H1 (cell line): ENCODE data around the gene PLD5. TPM values are rescaled to one million over a fixed set of nuclear protein-coding genes. Genes with fewer than 3 reads are reported as not detected.

Experiments
- CTCF ChIA-PET: fragments of 300-600 bp; sonication (Branson Sonifier 250); formaldehyde crosslinking; loops from one replicate; lab custom pipeline; 2021; ENCODE audit not compliant: partially characterized antibody; lab: Charles Lee
- POLR2A ChIA-PET: fragments of 300-600 bp; sonication (Branson Sonifier 250); formaldehyde crosslinking; loops from one replicate; lab custom pipeline; 2021; ENCODE audit warnings: inconsistent platforms; ENCODE audit not compliant: partially characterized antibody; lab: Charles Lee
- DNase-seq, 2 experiments: peaks; one replicate each; pipeline versions ENCODE4 v3.0.0 to v3.0.0-alpha.2; 2010 to 2022; ENCODE audit warnings: low spot score in 2 of 2, low read depth in 1 of 2, mixed read lengths in 1 of 2
- FAIRE-seq: peaks from 2 replicates; lab custom pipeline; 2011; peaks lifted over from hg19 to GRCh38; lab: Jason Lieb, UNC
- H2AFZ ChIP-seq: 2 replicates; pipeline ENCODE4 v1.8.1; 2012; ENCODE audit warnings: low read length, inconsistent platforms
- H2AK5ac ChIP-seq: 2 replicates; pipeline ENCODE4 v1.6.1; 2013; ENCODE audit warnings: low read depth, low read length
- H2BK120ac ChIP-seq: replicated peaks from 2 replicates; pipeline ENCODE3; 2013; ENCODE audit warnings: low read depth, low read length, inconsistent platforms
- H2BK12ac ChIP-seq: 2 replicates; pipeline ENCODE4 v1.6.1; 2013; ENCODE audit warnings: low read depth, low read length
- H2BK15ac ChIP-seq: 2 replicates; pipeline ENCODE4 v1.6.1; 2013; ENCODE audit warnings: low read length
- H2BK20ac ChIP-seq: 2 replicates; pipeline ENCODE4 v1.6.1; 2013; ENCODE audit warnings: low read length
- H2BK5ac ChIP-seq: 2 replicates; pipeline ENCODE4 v1.6.1; 2013; ENCODE audit warnings: low read depth, low read length
- H3K14ac ChIP-seq: 2 replicates; pipeline ENCODE4 v1.6.1; 2013; ENCODE audit warnings: inconsistent platforms; ENCODE audit not compliant: insufficient read length
- H3K18ac ChIP-seq: 2 replicates; pipeline ENCODE4 v1.6.1; 2013; ENCODE audit warnings: low read length; ENCODE audit errors: extremely low read depth
- H3K23ac ChIP-seq: 2 replicates; pipeline ENCODE4 v1.6.1; 2013; ENCODE audit warnings: inconsistent platforms; ENCODE audit not compliant: insufficient read length
- H3K23me2 ChIP-seq: 2 replicates; pipeline ENCODE4 v1.6.1; 2013; ENCODE audit warnings: low read depth, low read length
- H3K27ac ChIP-seq: 2 replicates; pipeline ENCODE4 v1.6.1; 2011; ENCODE audit warnings: low read depth, low read length, inconsistent platforms
- H3K27me3 ChIP-seq, 4 experiments: replicated peaks in 1 of 4; 1 replicate in 1 of 4; 2 replicates in 3 of 4; pipeline versions ENCODE4 v1.6.1 to v1.8.1; 2011 to 2013; ENCODE audit warnings: low read length in 3 of 4, mild to moderate bottlenecking in 3 of 4, inconsistent platforms in 2 of 4, mixed read lengths in 2 of 4, moderate library complexity in 1 of 4; ENCODE audit not compliant: control insufficient read depth in 3 of 4, insufficient read depth in 3 of 4; ENCODE audit errors: extremely low read depth in 1 of 4
- H3K36me3 ChIP-seq, 4 experiments: 2 replicates each; pipeline versions ENCODE4 v1.6.1 to v1.8.1; 2011 to 2013; ENCODE audit warnings: mild to moderate bottlenecking in 4 of 4, low read length in 3 of 4, moderate library complexity in 2 of 4, control low read depth in 1 of 4, inconsistent platforms in 1 of 4; ENCODE audit not compliant: insufficient read depth in 4 of 4, control insufficient read depth in 2 of 4
- H3K4ac ChIP-seq: replicated peaks from 2 replicates; pipeline ENCODE3; 2013; ENCODE audit warnings: low read length, low read depth, mixed read lengths, inconsistent platforms; ENCODE audit not compliant: insufficient read length
- H3K4me1 ChIP-seq, 4 experiments: replicated peaks in 1 of 4; 1 replicate in 1 of 4; 2 replicates in 3 of 4; pipeline versions ENCODE4 v1.6.1 to v1.8.1; 2011 to 2013; ENCODE audit warnings: low read length in 3 of 4, inconsistent platforms in 2 of 4, mixed read lengths in 1 of 4; ENCODE audit not compliant: insufficient read depth in 4 of 4, control insufficient read depth in 3 of 4
- H3K4me2 ChIP-seq, 2 experiments: 2 replicates each; pipeline versions ENCODE4 v1.6.1 to v1.8.1; 2011 to 2013; ENCODE audit warnings: low read depth in 2 of 2, low read length in 2 of 2, control low read depth in 1 of 2, inconsistent platforms in 1 of 2, mild to moderate bottlenecking in 1 of 2; ENCODE audit not compliant: insufficient read depth in 1 of 2
- H3K4me3 ChIP-seq, 4 experiments: fragments of 200-600, 300-600 bp in 1 of 4; sonication (generic), shearing (Covaris generic), sonication (Bioruptor Twin) in 1 of 4; 2 replicates each; pipeline versions ENCODE4 v1.5.1 to v1.8.1; 2011 to 2016; ENCODE audit warnings: low read length in 4 of 4, low read depth in 3 of 4, control low read depth in 2 of 4, inconsistent platforms in 2 of 4, mild to moderate bottlenecking in 2 of 4, mixed read lengths in 1 of 4, moderate library complexity in 1 of 4; ENCODE audit not compliant: insufficient read depth in 2 of 4; ENCODE audit errors: extremely low read depth in 1 of 4
- H3K56ac ChIP-seq: replicated peaks from 2 replicates; pipeline ENCODE3; 2013; ENCODE audit warnings: low read depth, mild to moderate bottlenecking, mixed read lengths, low read length, inconsistent platforms; ENCODE audit not compliant: insufficient read length
- H3K79me1 ChIP-seq: 2 replicates; pipeline ENCODE4 v1.6.1; 2013; ENCODE audit warnings: low read depth, low read length, control low read depth
- H3K79me2 ChIP-seq, 2 experiments: 2 replicates each; pipeline versions ENCODE4 v1.6.1 to v1.8.1; 2012 to 2013; ENCODE audit warnings: low read length in 2 of 2, mild to moderate bottlenecking in 2 of 2, inconsistent platforms in 1 of 2; ENCODE audit not compliant: insufficient read depth in 2 of 2, control insufficient read depth in 1 of 2
- H3K9ac ChIP-seq, 4 experiments: replicated peaks in 1 of 4; 1 replicate in 1 of 4; 2 replicates in 3 of 4; pipeline versions ENCODE4 v1.6.1 to v1.8.1; 2011 to 2013; ENCODE audit warnings: low read depth in 3 of 4, low read length in 3 of 4, control low read depth in 2 of 4, mild to moderate bottlenecking in 2 of 4, moderate library complexity in 2 of 4, inconsistent platforms in 1 of 4; ENCODE audit errors: extremely low read depth in 1 of 4
- H3K9me3 ChIP-seq, 2 experiments: 2 replicates each; pipeline versions ENCODE4 v1.6.1 to v1.8.1; 2012 to 2013; ENCODE audit warnings: mild to moderate bottlenecking in 2 of 2, moderate library complexity in 2 of 2, control low read depth in 1 of 2, inconsistent platforms in 1 of 2, low read depth in 1 of 2, low read length in 1 of 2, mixed read lengths in 1 of 2; ENCODE audit not compliant: insufficient read depth in 2 of 2
- H4K20me1 ChIP-seq, 2 experiments: replicated peaks in 1 of 2; 2 replicates each; pipeline versions ENCODE3 to v1.8.1; 2011 to 2013; ENCODE audit warnings: inconsistent platforms in 2 of 2, low read length in 2 of 2, mild to moderate bottlenecking in 1 of 2; ENCODE audit not compliant: insufficient read depth in 2 of 2, control insufficient read depth in 1 of 2
- H4K5ac ChIP-seq: 2 replicates; pipeline ENCODE4 v1.6.1; 2013; ENCODE audit warnings: low read length, low read depth, mixed read lengths, inconsistent platforms; ENCODE audit not compliant: insufficient read length
- H4K8ac ChIP-seq: 2 replicates; pipeline ENCODE4 v1.8.0; 2013; ENCODE audit warnings: mild to moderate bottlenecking, moderate library complexity, low read length, inconsistent platforms; ENCODE audit not compliant: insufficient read depth; ENCODE audit errors: extremely low read depth
- H4K91ac ChIP-seq: replicated peaks from 2 replicates; pipeline ENCODE3; 2013; ENCODE audit warnings: low read length, mixed read lengths, inconsistent platforms; ENCODE audit not compliant: insufficient read length
- EP300 ChIP-seq, 2 experiments: IDR thresholded peaks; 1 replicate in 1 of 2; 2 replicates in 1 of 2; pipeline ENCODE4 v1.6.1; 2011 to 2012; ENCODE audit warnings: low read depth in 2 of 2, low read length in 2 of 2, mild to moderate bottlenecking in 2 of 2, borderline replicate concordance in 1 of 2, inconsistent platforms in 1 of 2, moderate library complexity in 1 of 2
- HDAC6 ChIP-seq: IDR thresholded peaks from one replicate; pipeline ENCODE4 v1.7.1; 2012; ENCODE audit warnings: low read depth, mild to moderate bottlenecking, inconsistent platforms, low read length, moderate library complexity
- KDM1A ChIP-seq: fragments of 200-600, 300-600 bp; sonication (generic); IDR thresholded peaks from 2 replicates; pipeline ENCODE4 v1.7.1; 2016; ENCODE audit warnings: mild to moderate bottlenecking, low read length, borderline replicate concordance
- MAX ChIP-seq: IDR thresholded peaks from 2 replicates; pipeline ENCODE4 v1.6.1; 2012; ENCODE audit warnings: inconsistent platforms
- NANOG ChIP-seq: IDR thresholded peaks from 2 replicates; pipeline ENCODE4 v1.6.1; 2011; ENCODE audit warnings: low read length, low read depth, mild to moderate bottlenecking, inconsistent platforms; ENCODE audit not compliant: insufficient read depth, poor library complexity, severe bottlenecking
- RBBP5 ChIP-seq: IDR thresholded peaks from 2 replicates; pipeline ENCODE4 v1.7.1; 2012; ENCODE audit warnings: low read depth, mild to moderate bottlenecking, inconsistent platforms, low read length, moderate library complexity, borderline replicate concordance
- SAP30 ChIP-seq: fragments of 300-600 bp; sonication (generic); IDR thresholded peaks from 2 replicates; pipeline ENCODE4 v1.7.1; 2012; ENCODE audit warnings: low read length, moderate library complexity, mild to moderate bottlenecking, inconsistent platforms; ENCODE audit not compliant: insufficient read depth, insufficient replicate concordance
- SIN3A ChIP-seq, 2 experiments: IDR thresholded peaks in 1 of 2; conservative IDR thresholded peaks in 1 of 2; 2 replicates each; pipeline ENCODE4 v1.6.1; 2011 to 2012; ENCODE audit warnings: low read length in 2 of 2, improper control_type of control experiment in 1 of 2, low read depth in 1 of 2, mild to moderate bottlenecking in 1 of 2
- SRF ChIP-seq: IDR thresholded peaks from 2 replicates; pipeline ENCODE4 v1.6.1; 2011; ENCODE audit warnings: mild to moderate bottlenecking, low read depth, low read length, moderate library complexity
- TBP ChIP-seq: IDR thresholded peaks from 2 replicates; pipeline ENCODE4 v1.6.1; 2011; ENCODE audit warnings: low read depth, low read length, improper control_type of control experiment
- TCF12 ChIP-seq: IDR thresholded peaks from 2 replicates; pipeline ENCODE4 v1.6.1; 2011; ENCODE audit warnings: low read depth, mild to moderate bottlenecking, low read length
- TEAD4 ChIP-seq: IDR thresholded peaks from 2 replicates; pipeline ENCODE4 v1.6.1; 2012; ENCODE audit warnings: low read depth, low read length, inconsistent platforms, mixed read lengths
- ZNF274 ChIP-seq: IDR thresholded peaks from 2 replicates; pipeline ENCODE4 v1.7.0; 2012; ENCODE audit warnings: low read length, borderline replicate concordance; ENCODE audit errors: extremely low read depth
- WGBS, 2 experiments: shearing (Covaris generic) in 1 of 2; methylation state at CpG; one replicate each; pipeline versions ENCODE4 v1.1.6 to v1.1.7; 2013 to 2015; ENCODE audit warnings: low lambda C conversion rate in 2 of 2, mixed read lengths in 2 of 2, inconsistent platforms in 1 of 2, low coverage in 1 of 2, missing lambda C conversion rate in 1 of 2; ENCODE audit not compliant: insufficient replicate concordance in 2 of 2, insufficient coverage in 1 of 2, insufficient read length in 1 of 2; ENCODE audit errors: extremely low coverage in 1 of 2, missing lambda C conversion rate in 1 of 2; 5-methylcytosine and 5-hydroxymethylcytosine counted together
- polyA plus RNA-seq, 7 experiments: library from polyadenylated mRNA; depleted of rRNA in 3 of 7; stranded (reverse) in 5 of 7; unstranded in 2 of 7; fragments of >200 nt in 5 of 7; fragments of 200-250 nt in 2 of 7; gene quantifications; 1 replicate in 5 of 7; 2 replicates in 1 of 7; 4 replicates in 1 of 7; pipeline versions ENCODE4 v1.2.1 to v1.2.3, GENCODE V29; 2011 to 2013; ENCODE audit warnings: missing spikeins in 2 of 7, mixed read lengths in 2 of 7
- total RNA-seq: library from RNA; stranded (reverse); fragmentation: NEBNext Ultra II Directional; extraction: Animal tissue kit (Norgen Biotek cat#: 25700); gene quantifications from 2 replicates; pipeline ENCODE4 v1.2.1, GENCODE V29; 2021

Gene PLD5
- total and polyA plus RNA-seq, 2 of the 8 experiments (the other 6 are each of a cell fraction or from before 2014, with no cell fraction given), result 0.86 to 8.5 TPM

- no peak overlapping the region for H4K8ac ChIP-seq
- no peak overlapping the region for H3K18ac ChIP-seq
- H3K4ac ChIP-seq, result no peak overlapping the region
- H2BK5ac ChIP-seq, result no peak overlapping the region
- no peaks in the 10 kb centered on the region; the same call in 1 of the 2 replicates for H3K23me2 ChIP-seq
- H3K14ac ChIP-seq, result no peak overlapping the region
- H3K56ac ChIP-seq, result no peak overlapping the region
- no peak overlapping the region for H4K5ac ChIP-seq
- no peak overlapping the region for H3K27ac ChIP-seq
- no peak overlapping the region for H2AK5ac ChIP-seq
- FAIRE-seq, result no peak
- H3K23ac ChIP-seq, result no peak overlapping the region
- ChIA-PET CTCF (interaction anchor here (0.6 to 1.3 kb wide), 4 partner anchors 10 to 97 kb away, joined by 3 to 4 read pairs (median 3); no protein-coding TSS in a partner anchor), POLR2A (no interaction called here)
- no peak for DNase-seq
- no peaks in the 10 kb centered on the region for H4K20me1 ChIP-seq
- peaks cover 6 to 7% of the 10 kb centered on the region in 2 experiments; a peak in 1 of 4 replicates for H3K9me3 ChIP-seq
- no peak overlapping the region for H3K4me2 ChIP-seq
- no peaks in the 10 kb centered on the region for H3K79me2 ChIP-seq
- no peak overlapping the region for H3K9ac ChIP-seq
- H3K36me3 ChIP-seq, result no peaks in the 10 kb centered on the region; a peak in 1 of 8 replicates
- H2BK15ac ChIP-seq, result no peak overlapping the region
- 0 out of 7 replicates have a peak, but pooled peaks cover 0 to 2% (median 0%) of the 10 kb centered on the region in 4 experiments for H3K4me1 ChIP-seq
- H2BK120ac ChIP-seq, result no peak overlapping the region
- H2AFZ ChIP-seq, result no peak overlapping the region
- H3K27me3 ChIP-seq, result no peaks in the 10 kb centered on the region
- no peak overlapping the region for H4K91ac ChIP-seq
- H3K79me1 ChIP-seq, result no peaks in the 10 kb centered on the region
- H2BK12ac ChIP-seq, result no peak overlapping the region
- H2BK20ac ChIP-seq, result no peak overlapping the region
- no peak overlapping the region for H3K4me3 ChIP-seq
- 88% methylated on average over 2 of the region's 2 CpGs; no CpG with 5 or more reads in 1 of the 2 experiments for WGBS, 2 experiments
- no peak for TF ChIP-seq MAX
- TF ChIP-seq HDAC6, result no peak
- no peak for TF ChIP-seq KDM1A
- no peak for TF ChIP-seq NANOG
- no peak for TF ChIP-seq RBBP5
- no peak for TF ChIP-seq SIN3A (conservative IDR thresholded peaks at IDR 0.05 in 1 of 2, IDR thresholded peaks at IDR 0.05 in 1 of 2; ENCODE audit: low read depth in 1 of 2, low read length in 2 of 2)
- TF ChIP-seq TBP, result no peak
- TF ChIP-seq EP300 (IDR thresholded peaks at IDR 0.05; ENCODE audit: borderline replicate concordance in 1 of 2, low read depth in 2 of 2, low read length in 2 of 2), result no peak
- TF ChIP-seq TEAD4, result no peak
- no peak for TF ChIP-seq ZNF274
- no peak for TF ChIP-seq SRF
- no peak for TF ChIP-seq SAP30
- no peak for TF ChIP-seq TCF12
Observed at GRCh38 chr1:242405947-242406346, 118.5 kb downstream of the PLD5 start.
